Gastroesophageal sphincter (tissue), 2 donors: Measurements from ENCODE around the gene IL7R.
"Not testable (repeated sequence)": the region's sequence is repeated elsewhere in the genome, so short reads cannot be mapped to it uniquely, and the experiment has no call there.

Experiments
- POLR2A ChIP-seq, 2 donors: fragments of 450-650 bp; IDR thresholded peaks; one replicate each; pipeline ENCODE4 v1.6.1; 2017; ENCODE audit warnings: antibody characterized with exemption in 2 of 2, mild to moderate bottlenecking in 2 of 2, moderate library complexity in 1 of 2
- POLR2AphosphoS5 ChIP-seq: sonication (generic); formaldehyde crosslinking; IDR thresholded peaks from one replicate; pipeline ENCODE4 v1.6.1; 2017; ENCODE audit warnings: antibody characterized with exemption

GRCh38 chr5:35892799-35893198 lies 36.1 kb downstream of the IL7R start:
- not testable (repeated sequence) for TF ChIP-seq POLR2A (IDR thresholded peaks at IDR 0.05); POLR2AphosphoS5
